DND-41 (cell line): Measurements from ENCODE around the gene AKAP6.

Experiments used
- ATAC-seq: fragments of 200-7000 bp; cut with Tn5 transposase; 3 replicates; pipeline ENCODE4 v1.9.1; 2021; ENCODE audit warnings: low read depth; ENCODE audit not compliant: insufficient read depth
- DNase-seq: peaks from one replicate; pipeline ENCODE4 v3.0.0-alpha.2; 2020
- H2AFZ ChIP-seq: 2 replicates; pipeline ENCODE4 v1.6.0; 2012; ENCODE audit warnings: low read depth, low read length
- H3K27ac ChIP-seq: 2 replicates; pipeline ENCODE4 v1.5.1; 2012; ENCODE audit warnings: low read length, inconsistent platforms
- H3K27me3 ChIP-seq: fragments of 200-600 bp; sonication (generic); 2 replicates; pipeline ENCODE4 v1.6.0; 2012; ENCODE audit warnings: low read length, mild to moderate bottlenecking, inconsistent platforms; ENCODE audit not compliant: insufficient read depth, poor library complexity
- H3K36me3 ChIP-seq: 2 replicates; pipeline ENCODE4 v1.5.1; 2012; ENCODE audit warnings: low read length, inconsistent platforms; ENCODE audit not compliant: insufficient read depth
- H3K4me1 ChIP-seq: 2 replicates; pipeline ENCODE4 v1.5.1; 2012; ENCODE audit warnings: mild to moderate bottlenecking, low read length; ENCODE audit not compliant: insufficient read depth
- H3K4me2 ChIP-seq: 2 replicates; pipeline ENCODE4 v1.6.0; 2012; ENCODE audit warnings: mild to moderate bottlenecking, moderate library complexity, low read length, inconsistent platforms; ENCODE audit not compliant: insufficient read depth
- H3K4me3 ChIP-seq, 2 experiments: fragments of 200-600 bp in 1 of 2; shearing (Covaris generic) in 1 of 2; 2 replicates each; pipeline ENCODE4 v1.5.1; 2012 to 2016; ENCODE audit warnings: inconsistent platforms in 2 of 2, low read length in 2 of 2, mild to moderate bottlenecking in 2 of 2, low read depth in 1 of 2, moderate library complexity in 1 of 2
- H3K79me2 ChIP-seq: 2 replicates; pipeline ENCODE4 v1.6.0; 2012; ENCODE audit warnings: low read length, inconsistent platforms; ENCODE audit not compliant: insufficient read depth
- H3K9ac ChIP-seq: 2 replicates; pipeline ENCODE4 v1.6.0; 2012; ENCODE audit warnings: low read depth, mild to moderate bottlenecking, inconsistent platforms, low read length, moderate library complexity
- H3K9me3 ChIP-seq: 2 replicates; pipeline ENCODE4 v1.5.1; 2012; ENCODE audit warnings: low read length, moderate library complexity, mild to moderate bottlenecking, inconsistent platforms; ENCODE audit not compliant: insufficient read depth, severe bottlenecking
- H4K20me1 ChIP-seq: 2 replicates; pipeline ENCODE4 v1.6.0; 2012; ENCODE audit warnings: low read length; ENCODE audit not compliant: insufficient read depth
- EZH2 ChIP-seq: IDR thresholded peaks from 3 replicates; pipeline ENCODE4 v1.6.1; 2012; ENCODE audit warnings: borderline replicate concordance, low read depth, mild to moderate bottlenecking, moderate library complexity, low read length, inconsistent platforms; ENCODE audit not compliant: severe bottlenecking
- TF ChIP-seq, protein P1 (sequence below): IDR thresholded peaks from 2 replicates; pipeline ENCODE4 v1.5.1; 2012; ENCODE audit warnings: borderline replicate concordance, low read length, moderate library complexity, mild to moderate bottlenecking; ENCODE audit not compliant: poor library complexity, severe bottlenecking; ENCODE audit errors: extremely low read depth

The AKAP6 gene

DNA sequence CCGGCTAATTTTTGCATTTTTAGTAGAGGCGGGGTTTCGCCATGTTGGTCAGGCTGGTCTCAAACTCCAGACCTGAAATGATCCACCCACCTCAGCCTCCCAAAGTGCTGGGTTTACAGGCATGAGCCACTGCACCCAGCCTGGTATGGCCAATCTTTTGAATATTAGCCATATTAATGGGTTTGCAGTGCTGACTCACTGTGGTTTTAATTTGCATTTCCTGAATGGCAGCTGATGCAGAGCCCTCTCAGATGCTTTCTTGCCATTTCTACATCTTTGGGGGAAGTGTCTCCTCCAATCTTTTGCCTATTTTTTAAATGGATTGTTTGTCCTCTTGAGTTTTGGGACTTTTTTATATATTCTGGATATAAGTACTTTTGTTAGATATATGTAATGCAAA, 554.1 kb downstream of the AKAP6 start:
- Histone ChIP-seq H3K36me3 (no peaks in the 10 kb centered on the region), H3K9ac (no peak overlapping the region), H3K79me2 (no peaks in the 10 kb centered on the region), H3K27me3 (no peaks in the 10 kb centered on the region), H3K4me2 (no peak overlapping the region), H4K20me1 (no peaks in the 10 kb centered on the region), H3K27ac (no peak overlapping the region), H3K9me3 (no peaks in the 10 kb centered on the region), H2AFZ (no peak overlapping the region), H3K4me1 (no peaks in the 10 kb centered on the region), H3K4me3 (no peak overlapping the region)
- TF ChIP-seq, protein P1, sequence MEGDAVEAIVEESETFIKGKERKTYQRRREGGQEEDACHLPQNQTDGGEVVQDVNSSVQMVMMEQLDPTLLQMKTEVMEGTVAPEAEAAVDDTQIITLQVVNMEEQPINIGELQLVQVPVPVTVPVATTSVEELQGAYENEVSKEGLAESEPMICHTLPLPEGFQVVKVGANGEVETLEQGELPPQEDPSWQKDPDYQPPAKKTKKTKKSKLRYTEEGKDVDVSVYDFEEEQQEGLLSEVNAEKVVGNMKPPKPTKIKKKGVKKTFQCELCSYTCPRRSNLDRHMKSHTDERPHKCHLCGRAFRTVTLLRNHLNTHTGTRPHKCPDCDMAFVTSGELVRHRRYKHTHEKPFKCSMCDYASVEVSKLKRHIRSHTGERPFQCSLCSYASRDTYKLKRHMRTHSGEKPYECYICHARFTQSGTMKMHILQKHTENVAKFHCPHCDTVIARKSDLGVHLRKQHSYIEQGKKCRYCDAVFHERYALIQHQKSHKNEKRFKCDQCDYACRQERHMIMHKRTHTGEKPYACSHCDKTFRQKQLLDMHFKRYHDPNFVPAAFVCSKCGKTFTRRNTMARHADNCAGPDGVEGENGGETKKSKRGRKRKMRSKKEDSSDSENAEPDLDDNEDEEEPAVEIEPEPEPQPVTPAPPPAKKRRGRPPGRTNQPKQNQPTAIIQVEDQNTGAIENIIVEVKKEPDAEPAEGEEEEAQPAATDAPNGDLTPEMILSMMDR: no peak
- no peak for TF ChIP-seq EZH2
- ATAC-seq (no peak), DNase-seq (no peak)
